HG03039 (cell line): Measurements from ENCODE around the gene KLK5.
"Not testable (repeated sequence)": the region's sequence is repeated elsewhere in the genome, so short reads cannot be mapped to it uniquely, and the experiment has no call there.

Source experiments
- ATAC-seq: cut with Tn5 transposase; IDR thresholded peaks from one replicate; pipeline ENCODE4 v1.9.1; 2021; ENCODE audit warnings: mild to moderate bottlenecking, moderate library complexity; ENCODE audit not compliant: unreplicated experiment

KLK5 gene, protein sequence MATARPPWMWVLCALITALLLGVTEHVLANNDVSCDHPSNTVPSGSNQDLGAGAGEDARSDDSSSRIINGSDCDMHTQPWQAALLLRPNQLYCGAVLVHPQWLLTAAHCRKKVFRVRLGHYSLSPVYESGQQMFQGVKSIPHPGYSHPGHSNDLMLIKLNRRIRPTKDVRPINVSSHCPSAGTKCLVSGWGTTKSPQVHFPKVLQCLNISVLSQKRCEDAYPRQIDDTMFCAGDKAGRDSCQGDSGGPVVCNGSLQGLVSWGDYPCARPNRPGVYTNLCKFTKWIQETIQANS

DNA sequence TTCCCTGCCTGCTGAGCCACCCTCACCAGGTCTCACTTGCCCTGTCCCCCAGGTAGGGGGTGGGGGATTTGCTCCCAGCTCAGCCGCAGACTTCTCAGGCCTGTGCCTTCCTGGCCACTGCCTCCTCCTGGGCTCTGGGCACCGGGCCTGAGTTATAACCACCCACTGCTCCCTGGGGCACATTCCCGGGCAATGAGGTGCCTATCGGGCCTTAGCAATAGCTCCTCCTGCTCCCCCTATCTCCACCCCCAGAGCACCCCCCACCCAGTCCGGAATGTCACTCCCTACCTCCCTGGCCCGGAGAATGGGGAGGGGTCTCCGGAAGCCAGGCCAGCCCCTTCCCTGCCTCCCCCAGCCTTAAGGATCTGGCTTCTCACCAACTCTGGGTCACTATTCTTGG, at the start of gene KLK5:
TSS of gene KLK5 (minus strand) at position 129 of the 400 bp plus-strand sequence. CDS start 381 bp downstream, outside the sequence.
- ATAC-seq: no peak

DNA sequence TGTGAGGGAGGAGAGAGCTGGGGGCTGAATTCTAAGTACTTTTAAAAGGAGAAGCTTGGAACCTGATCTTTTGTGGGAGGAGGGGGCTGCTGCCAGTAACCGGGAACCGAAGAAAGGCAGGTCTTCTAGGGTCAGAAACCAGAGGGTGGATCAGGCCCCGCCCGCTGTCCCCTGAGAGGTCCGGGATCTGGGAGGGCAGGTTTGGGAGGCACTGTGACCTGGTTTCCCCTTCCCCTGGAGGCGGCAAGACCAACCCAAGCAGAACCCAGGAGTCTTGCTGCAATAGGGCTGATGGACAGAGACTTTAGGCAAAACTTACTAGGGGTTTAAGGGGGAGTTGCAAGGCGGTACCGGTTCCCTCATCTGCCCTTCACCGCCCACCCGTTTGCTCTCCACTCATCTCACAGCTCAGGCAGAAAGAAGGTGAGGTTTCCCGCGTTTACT, 49.3 kb upstream of the KLK5 start:
- no peak for ATAC-seq

GRCh38 chr19:51001515-51001914, 48.7 kb upstream of the KLK5 start, which contains the start of gene KLK8:
Gene KLK8, minus strand, starts transcription at chr19:51001604. Its CDS starts 437 bp downstream, at chr19:51001167.
- no peak for ATAC-seq

DNA sequence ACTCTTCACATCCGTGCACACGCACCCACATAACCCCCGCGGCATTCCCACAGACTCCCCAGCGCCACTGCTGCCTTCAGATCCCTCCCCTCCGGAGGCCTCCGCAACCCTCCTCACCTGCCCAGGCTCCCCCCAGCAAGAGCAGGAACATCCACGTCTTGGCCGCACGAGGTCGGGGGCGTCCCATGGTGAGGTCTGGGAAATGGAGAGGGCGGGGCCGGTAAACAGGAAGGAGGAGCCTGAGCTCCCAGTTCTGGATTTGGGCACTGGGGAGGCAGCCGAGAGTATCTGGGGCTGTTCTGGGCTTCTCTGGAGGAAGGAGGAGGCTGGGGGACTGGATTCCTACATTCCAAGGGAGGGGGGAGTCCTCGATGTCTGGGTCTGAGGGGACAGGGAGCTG, 48.1 kb upstream of the KLK5 start:
- no peak for ATAC-seq

GRCh38 chr19:51000426-51000825, 47.6 kb upstream of the KLK5 start:
- no peak for ATAC-seq

- ATAC-seq: no peak
Observed at GRCh38 chr19:50998686-50999085, 45.8 kb upstream of the KLK5 start.

GRCh38 chr19:50998061-50998460, 45.2 kb upstream of the KLK5 start:
- no peak for ATAC-seq

DNA sequence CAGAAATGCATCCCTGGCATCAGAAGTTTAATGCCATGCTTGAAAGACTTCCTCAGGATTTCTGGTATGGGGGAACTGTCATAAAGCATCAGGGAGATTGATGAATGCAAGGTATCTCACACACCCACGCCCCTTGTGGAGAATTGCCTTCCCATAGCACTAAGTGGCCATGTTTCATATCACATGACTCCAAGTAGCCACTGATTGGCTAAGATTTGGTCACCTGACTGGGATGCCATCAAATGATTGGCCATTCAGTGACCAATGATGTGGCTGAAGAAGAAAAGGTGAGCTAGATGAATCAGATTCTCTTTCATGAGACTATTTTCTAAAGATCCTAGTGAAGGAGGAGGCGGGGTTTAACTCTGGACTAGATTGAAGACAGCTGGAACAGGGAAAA, 41.3 kb upstream of the KLK5 start:
- ATAC-seq: no peak

- no peak for ATAC-seq
Observed at GRCh38 chr19:50992666-50993035, 39.8 kb upstream of the KLK5 start.

DNA sequence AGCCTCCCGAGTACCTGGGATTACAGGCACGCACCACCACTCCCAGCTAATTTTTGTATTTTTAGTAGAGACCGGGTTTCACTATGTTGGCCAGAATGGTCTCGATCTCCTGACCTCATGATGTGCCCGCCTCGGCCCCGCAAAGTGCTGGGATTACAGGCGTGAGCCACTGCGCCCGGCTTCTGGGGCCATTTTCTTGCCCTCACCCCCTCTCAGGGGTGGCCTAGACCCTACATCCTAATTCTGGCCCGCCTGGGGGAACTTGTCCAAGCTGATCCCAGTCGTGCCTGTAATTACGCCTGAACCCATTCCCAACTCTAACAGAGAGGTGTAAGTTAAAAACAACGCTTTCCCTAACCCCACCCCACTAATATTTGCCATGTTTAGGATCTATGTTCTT, 31.6 kb upstream of the KLK5 start:
- not testable (repeated sequence) for ATAC-seq

DNA sequence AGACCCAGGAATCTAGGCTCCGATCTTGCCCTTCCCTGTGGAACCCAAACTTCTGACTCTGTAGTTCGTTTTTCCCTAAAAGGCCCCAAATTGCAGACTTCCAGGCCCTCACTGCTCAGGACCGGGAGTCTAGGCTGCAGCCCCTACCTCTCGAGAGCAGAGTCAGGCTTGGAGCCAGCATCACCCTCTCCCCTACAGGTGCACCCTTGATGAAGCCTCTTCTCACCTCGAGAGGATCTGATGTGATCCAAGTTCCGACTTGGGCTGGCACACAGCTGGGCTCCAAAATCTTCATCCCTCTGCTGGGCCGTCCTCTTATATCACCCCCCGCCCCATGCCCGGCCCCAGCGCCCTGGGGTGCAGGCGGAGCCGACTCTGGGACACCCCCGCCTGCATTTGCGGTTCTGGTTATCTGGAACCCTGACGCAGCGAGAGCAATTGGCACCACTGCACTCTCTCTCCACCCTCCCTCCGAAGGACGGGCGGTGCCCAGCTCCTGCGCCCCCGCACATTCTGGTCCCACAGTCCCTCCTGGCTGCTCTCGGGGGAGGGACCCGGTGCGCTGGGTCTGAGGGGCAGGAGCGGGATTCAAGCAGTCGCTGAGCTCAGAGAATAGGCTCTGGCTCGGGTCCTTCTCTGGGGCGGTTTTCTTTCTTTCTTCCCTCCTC, 30.9 kb upstream of the KLK5 start, which contains the start of gene KLK7:
TSS of gene KLK7 (minus strand) at position 293 of the 668 bp plus-strand sequence. CDS start 1,518 bp downstream, outside the sequence.
- no peak for ATAC-seq

GRCh38 chr19:50982186-50982585, 29.3 kb upstream of the KLK5 start:
- no peak for ATAC-seq

GRCh38 chr19:50981587-50982146, 28.8 kb upstream of the KLK5 start:
- ATAC-seq: no peak

DNA sequence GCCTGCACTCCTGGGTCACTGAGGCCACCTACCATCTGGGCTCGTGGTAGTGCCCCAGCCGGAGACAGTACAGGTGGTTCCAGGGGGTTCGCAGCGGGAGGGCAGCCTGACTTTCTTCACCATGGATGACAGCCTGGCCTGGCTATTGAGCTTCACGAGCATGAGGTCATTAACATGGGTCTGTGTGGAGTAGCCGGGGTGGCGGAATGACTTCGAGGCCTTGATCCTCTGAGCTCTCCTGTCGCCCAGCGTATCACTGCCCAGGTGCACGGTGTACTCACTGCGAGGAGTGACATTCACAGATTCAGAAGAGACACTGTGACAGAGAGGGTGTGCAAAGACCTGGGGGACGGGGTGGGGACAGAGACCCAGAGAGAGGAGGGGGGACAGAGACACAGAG, 27.4 kb upstream of the KLK5 start:
- ATAC-seq: no peak

- ATAC-seq: no peak
Observed at GRCh38 chr19:50979758-50980157, 26.9 kb upstream of the KLK5 start.

DNA sequence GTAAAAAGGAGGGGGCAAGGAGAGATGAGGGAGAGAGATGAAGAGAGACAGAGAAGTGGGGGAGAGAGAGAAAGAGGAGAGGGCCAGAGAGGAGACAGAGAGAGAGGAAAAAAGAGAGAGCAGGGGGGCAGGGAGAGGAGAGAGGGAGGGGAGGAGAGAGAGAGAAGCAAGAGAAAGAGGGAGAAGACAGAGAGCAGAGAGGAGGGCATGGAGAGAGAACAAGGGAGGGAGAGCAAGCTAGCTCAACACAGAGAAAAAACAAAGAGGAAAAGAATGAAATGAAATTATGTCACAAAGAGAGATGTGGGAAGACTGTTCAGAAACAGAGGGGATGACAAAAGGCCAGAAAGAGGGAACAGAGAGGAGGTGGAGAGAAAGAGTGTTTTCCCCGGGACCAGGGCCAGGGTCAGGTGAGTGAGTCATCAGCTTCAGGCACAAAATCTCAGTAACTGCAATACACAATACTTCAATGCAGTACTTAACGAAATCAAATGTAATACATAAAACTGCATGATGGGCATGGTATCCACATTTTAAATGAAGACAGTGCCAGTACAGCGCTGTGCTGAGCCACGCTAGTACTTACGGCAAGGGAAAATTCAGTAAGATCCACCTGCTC, 26.0 kb upstream of the KLK5 start:
- no peak for ATAC-seq

GRCh38 chr19:50977626-50978025, 24.8 kb upstream of the KLK5 start:
- no peak for ATAC-seq

DNA sequence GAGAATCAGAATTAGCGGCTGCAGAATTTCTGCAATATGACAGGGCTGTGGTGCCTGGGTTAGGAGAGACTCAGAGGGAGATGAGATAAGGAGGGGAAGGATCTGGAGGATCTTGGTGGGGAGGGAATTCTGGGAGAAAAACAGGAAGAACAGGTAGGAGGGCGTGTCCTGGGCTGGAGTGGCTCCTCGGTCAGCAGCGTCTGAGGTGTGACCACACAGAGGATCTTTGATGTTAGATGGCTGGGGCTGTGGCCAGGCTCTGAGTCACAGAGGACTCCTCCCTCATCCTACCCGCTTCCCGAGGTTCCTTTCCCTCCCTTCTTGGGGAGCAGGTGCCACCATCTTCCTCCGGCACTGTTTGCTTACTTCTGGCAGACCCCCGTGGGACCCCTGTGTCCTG, 22.9 kb upstream of the KLK5 start:
- ATAC-seq: no peak

GRCh38 chr19:50974702-50975556, 22.1 kb upstream of the KLK5 start:
- no peak for ATAC-seq

DNA sequence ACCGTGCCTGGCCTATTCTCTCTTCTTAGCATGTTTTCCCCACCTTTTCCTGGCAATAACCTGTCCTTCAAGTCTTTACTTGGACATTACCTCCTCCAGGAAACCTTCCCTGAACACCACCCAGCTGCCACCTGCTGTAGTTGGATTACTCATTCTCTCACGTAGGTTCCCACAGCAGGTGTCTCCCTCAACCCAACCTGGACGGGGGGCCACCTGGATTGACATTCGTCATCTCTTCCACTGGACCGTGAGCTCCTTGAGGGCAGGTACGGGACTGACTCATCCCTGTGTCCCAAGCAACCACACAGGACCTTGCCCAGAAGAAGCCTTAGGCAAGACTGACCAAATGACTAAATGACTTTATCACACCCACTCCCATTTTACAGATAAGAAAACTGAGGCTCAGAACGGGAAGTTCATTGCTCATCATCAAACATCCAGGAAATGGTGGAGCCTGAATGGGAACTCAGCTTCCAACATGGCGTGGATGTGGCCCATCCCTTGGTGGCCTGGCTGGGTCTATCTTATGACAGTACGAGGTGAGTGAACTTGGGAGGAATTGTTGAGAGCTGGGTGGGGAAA, 20.0 kb upstream of the KLK5 start:
- ATAC-seq: no peak
